Measurements from ENCODE around the gene ADPRHL1. TPM values are rescaled to one million over a fixed set of nuclear protein-coding genes. Genes with fewer than 3 reads are reported as not detected.
A peak's percentile ranks its signal among the peaks of the same experiment; 100 is the strongest.
"Not testable (repeated sequence)": the region's sequence is repeated elsewhere in the genome, so short reads cannot be mapped to it uniquely, and the experiment has no call there.

Gene ADPRHL1
- total and polyA plus RNA-seq, 10 donors: 0.52 to 4.3 (median 1.5) TPM

DNA sequence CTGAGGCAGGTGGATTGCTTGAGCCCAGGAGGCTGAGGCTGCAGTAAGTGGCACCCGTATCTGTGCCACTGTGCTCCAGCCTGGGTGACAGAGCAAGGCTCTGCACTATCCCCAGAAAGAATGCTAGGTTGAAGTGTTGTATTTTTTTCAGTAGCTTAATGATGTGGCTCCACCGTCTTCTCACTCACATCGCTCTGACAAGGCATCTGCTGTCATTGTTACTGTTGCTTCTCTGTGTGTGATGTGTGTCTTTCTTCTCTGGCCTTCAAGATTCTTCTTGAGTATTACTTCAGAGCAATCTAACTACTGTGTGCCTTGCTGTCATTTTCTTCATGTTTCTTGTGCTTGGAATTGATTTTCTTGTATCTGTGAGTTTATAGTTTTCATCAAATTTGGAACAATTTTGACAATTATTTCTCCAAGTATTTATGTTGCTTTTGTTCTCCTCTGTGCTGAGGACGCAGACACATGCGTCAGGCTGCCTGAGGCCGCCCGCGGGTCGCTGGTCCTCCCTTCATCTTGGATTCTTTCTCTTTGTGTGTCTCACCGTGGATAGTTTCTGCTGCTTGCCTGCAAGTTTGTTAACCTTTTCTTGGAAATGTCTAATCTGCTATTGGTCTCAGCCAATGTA, 10.8 kb downstream of the ADPRHL1 start:
- DNase-seq: no peak
- peaks cover 0 to 17% (median 7%) of the 10 kb centered on the region in 6 donors for H3K4me1 ChIP-seq
- peaks cover 0 to 23% (median 0%) of the 10 kb centered on the region in 6 donors for H3K36me3 ChIP-seq
- no peak overlapping the region for H3K4me3 ChIP-seq
- H3K27me3 ChIP-seq (replicated peaks in 1 of 7): no peaks in the 10 kb centered on the region
- H3K9me3 ChIP-seq: no peaks in the 10 kb centered on the region
- TF ChIP-seq POLR2AphosphoS5 (IDR thresholded peaks at IDR 0.05) (no peak), POLR2A (IDR thresholded peaks at IDR 0.05) (no peak)
- TF ChIP-seq, protein P1, sequence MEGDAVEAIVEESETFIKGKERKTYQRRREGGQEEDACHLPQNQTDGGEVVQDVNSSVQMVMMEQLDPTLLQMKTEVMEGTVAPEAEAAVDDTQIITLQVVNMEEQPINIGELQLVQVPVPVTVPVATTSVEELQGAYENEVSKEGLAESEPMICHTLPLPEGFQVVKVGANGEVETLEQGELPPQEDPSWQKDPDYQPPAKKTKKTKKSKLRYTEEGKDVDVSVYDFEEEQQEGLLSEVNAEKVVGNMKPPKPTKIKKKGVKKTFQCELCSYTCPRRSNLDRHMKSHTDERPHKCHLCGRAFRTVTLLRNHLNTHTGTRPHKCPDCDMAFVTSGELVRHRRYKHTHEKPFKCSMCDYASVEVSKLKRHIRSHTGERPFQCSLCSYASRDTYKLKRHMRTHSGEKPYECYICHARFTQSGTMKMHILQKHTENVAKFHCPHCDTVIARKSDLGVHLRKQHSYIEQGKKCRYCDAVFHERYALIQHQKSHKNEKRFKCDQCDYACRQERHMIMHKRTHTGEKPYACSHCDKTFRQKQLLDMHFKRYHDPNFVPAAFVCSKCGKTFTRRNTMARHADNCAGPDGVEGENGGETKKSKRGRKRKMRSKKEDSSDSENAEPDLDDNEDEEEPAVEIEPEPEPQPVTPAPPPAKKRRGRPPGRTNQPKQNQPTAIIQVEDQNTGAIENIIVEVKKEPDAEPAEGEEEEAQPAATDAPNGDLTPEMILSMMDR (IDR thresholded peaks at IDR 0.05 in 8 of 11, conservative IDR thresholded peaks at IDR 0.05 in 3 of 11): no peak
- intact Hi-C loops (cut with DNase I; ENCODE audit: low total_unique reads): no loop called here
- H3K27ac ChIP-seq: no peak overlapping the region
- WGBS, 5 donors: 90 to 96% (median 94%) methylated on average over 10 of the region's 10 CpGs

DNA sequence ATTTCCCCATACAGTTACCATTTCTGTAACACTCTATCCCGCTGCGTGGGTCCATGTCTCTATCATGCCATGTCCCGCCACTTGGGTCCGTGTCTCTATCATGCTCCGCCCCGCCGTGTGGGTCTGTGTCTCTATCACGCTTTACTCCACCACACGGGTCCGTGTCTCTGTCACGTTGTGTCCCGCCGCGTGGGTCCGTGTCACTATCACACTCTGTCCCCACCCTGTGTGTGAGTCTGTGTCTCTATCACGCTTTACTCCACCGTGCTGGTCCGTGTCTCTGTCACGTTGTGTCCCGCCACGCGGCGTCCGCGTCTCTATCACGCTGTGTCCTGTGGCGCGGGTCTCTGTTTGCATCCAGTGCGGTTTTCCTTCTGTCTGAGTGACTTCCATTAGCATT, 11.6 kb downstream of the ADPRHL1 start:
- Histone ChIP-seq H3K4me3 (no peak overlapping the region), H3K9me3 (no peaks in the 10 kb centered on the region), H3K36me3 (peaks cover 0 to 23% (median 0%) of the 10 kb centered on the region in 6 donors), H3K27ac (no peak overlapping the region), H3K27me3 (replicated peaks in 1 of 7) (no peaks in the 10 kb centered on the region), H3K4me1 (peaks cover 0 to 17% (median 7%) of the 10 kb centered on the region in 6 donors)
- intact Hi-C loops (cut with DNase I; ENCODE audit: low total_unique reads): no loop called here
- WGBS, 5 donors: 94 to 99% (median 96%) methylated on average over 29 of the region's 29 CpGs
- TF ChIP-seq POLR2A (IDR thresholded peaks at IDR 0.05) (no peak), POLR2AphosphoS5 (IDR thresholded peaks at IDR 0.05) (no peak)
- TF ChIP-seq, protein P1 (IDR thresholded peaks at IDR 0.05 in 8 of 11, conservative IDR thresholded peaks at IDR 0.05 in 3 of 11): no peak
- peak; percentile 43 for DNase-seq

DNA sequence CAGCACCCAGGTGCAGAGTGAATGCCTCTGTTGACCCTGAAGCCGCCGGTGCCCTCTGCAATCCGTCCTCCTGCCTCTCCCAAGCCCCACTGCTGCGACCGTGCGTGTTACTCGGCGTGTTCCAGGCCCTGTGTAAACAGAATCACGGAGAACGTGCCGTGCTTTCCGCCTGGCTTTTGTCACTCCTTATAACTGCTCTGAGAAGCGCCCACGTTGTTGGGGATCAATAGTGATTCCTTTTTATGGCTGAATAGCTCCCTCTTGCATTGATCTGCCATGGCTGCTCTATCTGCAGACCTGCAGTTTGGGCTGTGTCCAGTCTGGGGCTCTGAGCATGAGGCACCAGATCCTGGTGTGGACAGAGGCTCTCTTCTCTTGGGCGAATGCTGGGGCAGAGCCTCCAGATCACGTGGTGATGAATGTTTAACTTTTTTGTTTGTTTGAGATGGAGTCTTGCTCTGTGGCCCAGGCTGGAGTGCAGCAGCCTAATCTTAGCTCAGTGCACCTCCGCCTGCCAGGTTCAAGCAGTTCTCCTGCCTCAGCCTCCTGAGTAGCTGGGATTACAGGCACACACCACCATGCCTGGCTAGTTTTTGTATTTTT, 15.8 kb downstream of the ADPRHL1 start:
- 81 to 92% (median 89%) methylated on average over 11 to 17 of the region's 17 CpGs for WGBS, 5 donors
- H3K4me3 ChIP-seq: no peak overlapping the region
- no peaks in the 10 kb centered on the region for H3K4me1 ChIP-seq
- H3K27me3 ChIP-seq (replicated peaks in 1 of 7): no peaks in the 10 kb centered on the region
- TF ChIP-seq POLR2A (IDR thresholded peaks at IDR 0.05): no peak
- TF ChIP-seq, protein P1 (IDR thresholded peaks at IDR 0.05 in 8 of 11, conservative IDR thresholded peaks at IDR 0.05 in 3 of 11): no peak
- TF ChIP-seq POLR2AphosphoS5 (IDR thresholded peaks at IDR 0.05): no peak
- DNase-seq: peak; percentile 71
- intact Hi-C loops (cut with DNase I; ENCODE audit: low total_unique reads): no loop called here
- peaks cover 0 to 8% (median 0%) of the 10 kb centered on the region in 6 donors for H3K36me3 ChIP-seq
- no peaks in the 10 kb centered on the region for H3K9me3 ChIP-seq
- no peak overlapping the region for H3K27ac ChIP-seq

GRCh38 chr13:113436866-113437265, 16.4 kb downstream of the ADPRHL1 start:
- not testable (repeated sequence) for DNase-seq
- 89 to 97% (median 95%) methylated on average over 6 to 15 of the region's 15 CpGs for whole genome bisulfite sequencing, 5 donors

GRCh38 chr13:113435907-113436306, 17.4 kb downstream of the ADPRHL1 start:
- H3K4me3 ChIP-seq; H3K27me3 ChIP-seq (replicated peaks in 1 of 7); DNase-seq; H3K9me3 ChIP-seq; intact Hi-C loops (cut with DNase I; ENCODE audit: low total_unique reads); H3K4me1 ChIP-seq; H3K36me3 ChIP-seq; H3K27ac ChIP-seq: not testable (repeated sequence)
- 86 to 98% (median 95%) methylated on average over 14 to 15 of the region's 15 CpGs for WGBS, 5 donors

More at GRCh38 chr13:113436866-113437265, 16.4 kb downstream of the ADPRHL1 start:
- H3K27me3 ChIP-seq (replicated peaks in 1 of 7); H3K9me3 ChIP-seq; H3K4me3 ChIP-seq; H3K4me1 ChIP-seq; intact Hi-C loops (cut with DNase I; ENCODE audit: low total_unique reads); H3K27ac ChIP-seq; H3K36me3 ChIP-seq: not testable (repeated sequence)

All from spleen (tissue), 11 donors.